CD4-positive, alpha-beta T cell treated with Interleukin-15 for 1 hour (primary cell): ENCODE data around the gene ARID4A.
"Not testable (repeated sequence)": the region's sequence is repeated elsewhere in the genome, so short reads cannot be mapped to it uniquely, and the experiment has no call there.

Experiments used
- DNase-seq: peaks from one replicate; pipeline ENCODE4 v3.0.0-alpha.2; 2020

Gene ARID4A

DNA sequence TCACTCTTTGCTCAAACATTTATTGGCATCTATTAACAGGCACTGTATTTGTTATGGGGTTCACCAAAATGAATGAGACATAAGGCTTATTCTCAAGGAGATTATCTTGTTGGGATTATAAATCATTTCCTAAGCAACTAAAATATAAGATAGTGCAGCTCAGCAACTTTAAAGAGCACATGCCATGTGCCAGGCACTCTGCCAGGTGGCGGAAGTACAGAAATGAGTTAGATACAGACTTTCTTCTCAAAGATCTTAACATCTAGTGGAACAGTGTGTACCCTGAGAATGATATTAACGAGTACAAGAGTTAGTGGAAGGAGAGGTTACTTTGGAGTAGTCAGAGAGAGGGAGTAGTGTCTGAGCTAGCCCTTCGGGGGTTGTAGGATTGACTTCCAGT, 68.9 kb downstream of the ARID4A start:
- no peak for DNase-seq

DNA sequence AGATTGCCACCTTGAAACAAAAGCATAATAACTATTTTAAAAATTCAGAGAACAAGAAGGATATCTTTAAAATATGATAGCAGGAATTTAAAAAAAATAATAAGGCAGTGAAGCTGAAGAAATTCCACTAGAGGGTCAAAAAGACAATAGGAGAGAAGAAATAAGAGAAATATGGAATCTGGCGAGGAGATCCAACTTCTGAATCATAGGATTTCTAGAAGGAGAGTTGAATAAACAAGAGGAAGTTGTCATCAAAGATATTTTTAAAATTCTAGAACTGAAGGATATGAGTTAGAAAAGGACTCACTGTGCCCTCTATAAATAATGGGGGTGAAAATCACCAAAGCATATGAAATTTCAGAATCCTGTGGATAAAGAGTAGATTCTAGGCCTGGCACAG, 70.6 kb downstream of the ARID4A start:
- no peak for DNase-seq

DNA sequence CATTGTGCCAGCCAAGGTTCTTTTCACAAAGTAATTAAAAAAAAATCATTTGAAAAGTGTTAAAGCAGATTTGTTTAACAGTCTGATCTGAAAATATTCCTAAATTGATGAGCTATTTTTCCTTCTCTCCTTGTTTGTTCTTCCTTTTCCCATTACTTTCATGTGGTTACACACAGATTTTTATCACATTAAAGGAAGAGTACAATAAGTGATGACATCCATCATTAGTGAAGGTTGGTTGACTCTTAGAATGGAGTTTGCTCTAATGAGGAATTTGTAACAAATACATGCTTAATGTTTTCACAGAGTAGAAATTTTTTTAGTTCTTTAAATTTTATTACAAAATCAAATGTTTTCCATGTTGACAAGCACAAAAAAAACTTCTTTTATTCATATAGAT, 78.4 kb downstream of the ARID4A start:
- DNase-seq: no peak

DNA sequence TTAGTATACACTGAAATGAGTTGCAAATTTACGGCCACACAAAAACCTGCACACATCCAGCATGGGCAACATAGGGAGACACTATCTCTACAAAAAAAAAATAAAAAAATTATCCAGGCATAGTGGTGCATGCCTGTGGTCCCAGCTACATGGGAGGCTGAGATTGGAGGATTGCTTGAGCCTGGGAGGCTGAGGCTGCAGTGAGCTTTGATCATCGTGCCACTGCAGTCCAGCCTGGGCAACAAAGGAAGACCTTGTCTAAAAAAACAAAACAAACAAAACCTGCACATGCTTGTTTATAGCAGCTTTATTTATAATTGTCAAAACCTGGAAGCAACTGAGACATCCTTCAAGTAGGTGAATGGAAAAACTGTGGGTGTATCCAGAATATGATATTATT, 92.5 kb downstream of the ARID4A start:
- DNase-seq: no peak

DNA sequence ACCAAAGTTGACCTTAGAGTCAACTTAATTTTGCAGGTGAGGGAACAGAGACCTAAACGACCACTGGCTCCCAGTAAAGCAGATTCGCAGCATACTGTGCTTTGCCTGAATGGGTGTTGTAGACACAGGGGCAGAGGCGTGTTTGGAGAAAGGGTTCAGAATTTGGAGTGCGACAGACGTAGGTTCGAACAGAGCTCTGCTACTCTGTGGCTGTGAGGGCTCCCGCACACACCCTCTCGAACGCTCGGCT, 97.1 kb downstream of the ARID4A start:
- DNase-seq: no peak

DNA sequence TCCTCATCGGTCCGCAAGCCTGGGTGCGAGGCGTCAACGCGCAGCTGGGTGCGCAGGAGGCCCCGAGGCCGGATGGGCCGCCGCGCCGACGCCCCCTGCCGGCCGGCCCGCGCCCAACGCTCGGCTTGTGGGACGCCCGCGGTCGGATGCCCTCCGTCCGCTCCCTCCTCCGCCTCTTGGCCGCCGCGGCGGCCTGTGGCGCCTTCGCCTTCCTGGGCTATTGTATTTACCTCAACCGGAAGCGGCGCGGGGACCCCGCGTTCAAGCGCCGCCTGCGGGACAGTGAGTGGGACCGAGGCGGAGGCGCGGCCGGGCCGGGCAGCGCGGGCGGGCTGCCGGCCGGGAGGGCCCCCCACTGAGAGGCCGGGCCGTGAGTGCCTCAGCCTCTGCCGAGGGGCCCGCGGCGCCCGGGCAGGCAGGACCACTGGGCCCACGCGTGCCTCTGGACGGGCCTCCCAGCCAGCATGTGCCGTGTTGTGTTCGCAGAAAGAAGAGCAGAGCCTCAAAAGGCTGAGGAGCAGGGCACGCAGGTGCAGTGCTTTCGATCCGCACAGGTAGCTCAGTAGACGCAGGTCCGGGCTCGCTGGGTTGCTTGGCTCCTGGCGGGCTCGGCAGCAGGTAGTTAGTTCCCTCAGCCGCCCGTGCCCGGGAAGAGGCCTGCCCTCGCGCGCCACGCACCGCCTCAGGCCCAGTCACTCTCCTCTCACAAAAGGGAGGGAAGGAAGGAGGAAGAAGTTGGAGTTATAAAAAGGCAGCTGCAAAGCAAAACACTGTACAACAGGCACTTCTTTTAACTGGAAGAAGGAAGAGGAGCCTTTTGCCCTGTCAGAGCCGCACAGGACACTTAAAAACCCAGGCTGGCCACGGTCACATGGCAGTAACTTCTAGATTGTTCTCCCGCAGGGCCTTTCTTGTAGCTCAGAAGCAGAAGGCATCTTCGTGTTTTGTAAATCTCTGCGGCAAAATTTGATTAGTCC, 97.7 kb downstream of the ARID4A start, which contains the start of gene TOMM20L:
Gene TOMM20L, plus strand, starts transcription at position 119 of the 977 bp plus-strand sequence. Its CDS starts 28 bp downstream, at position 147.
- DNase-seq: peak; percentile 79

DNA sequence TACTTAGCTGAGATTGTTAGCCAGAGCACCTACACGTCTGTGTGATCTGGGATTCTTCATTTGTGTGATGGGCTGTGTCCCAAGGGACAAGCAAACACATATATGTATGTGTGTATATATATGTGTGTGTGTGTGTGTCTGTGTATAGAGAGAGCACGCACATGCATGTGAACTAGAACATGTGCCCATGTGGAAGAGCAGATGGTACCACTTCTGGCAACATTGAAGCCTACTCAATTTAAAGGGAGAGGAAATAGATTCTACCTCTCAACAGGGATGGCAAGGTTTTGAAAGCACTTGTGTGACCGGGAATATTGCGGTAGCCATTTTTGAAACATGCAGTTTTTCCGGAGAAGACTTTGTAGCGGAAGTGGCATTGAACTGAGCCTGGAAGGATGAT, 98.8 kb downstream of the ARID4A start:
- no peak for DNase-seq

DNA sequence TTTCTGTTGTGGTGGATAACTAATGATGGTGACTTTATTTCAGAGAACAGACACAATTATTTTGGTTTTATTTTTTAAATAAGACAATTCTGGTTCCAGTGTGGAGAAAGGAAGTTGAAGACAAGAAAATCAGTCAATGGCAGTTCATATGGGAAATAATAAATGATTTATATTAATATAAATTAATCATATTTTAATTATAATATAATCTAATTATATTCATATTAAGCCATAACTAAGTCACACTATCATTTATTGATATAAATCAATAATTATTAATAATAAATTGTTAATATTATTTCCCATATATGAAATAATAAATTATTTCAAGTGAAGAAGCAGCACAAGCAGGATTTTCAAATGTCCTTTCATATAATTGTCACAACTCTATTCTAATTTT, 100.1 kb downstream of the ARID4A start:
- DNase-seq: no peak

DNA sequence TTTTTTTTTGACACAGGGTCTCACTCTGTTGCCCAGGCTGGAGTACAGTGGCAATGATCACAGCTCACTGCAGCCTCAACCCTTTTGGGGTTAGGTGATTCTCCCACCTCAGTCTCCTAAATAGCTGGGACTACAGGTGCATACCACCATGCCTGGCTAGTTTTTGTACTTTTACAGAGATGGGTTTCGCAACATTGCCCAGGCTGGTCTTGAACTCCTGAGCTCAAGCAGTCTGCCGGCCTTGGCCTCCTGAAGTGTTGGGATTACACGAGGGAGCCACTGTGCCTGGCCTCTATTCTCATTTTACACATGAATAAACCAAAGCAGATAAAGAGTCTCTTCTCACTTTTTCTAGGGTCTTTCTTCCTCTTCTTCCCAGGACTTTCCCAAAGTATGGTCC, 100.5 kb downstream of the ARID4A start:
- no peak for DNase-seq

DNA sequence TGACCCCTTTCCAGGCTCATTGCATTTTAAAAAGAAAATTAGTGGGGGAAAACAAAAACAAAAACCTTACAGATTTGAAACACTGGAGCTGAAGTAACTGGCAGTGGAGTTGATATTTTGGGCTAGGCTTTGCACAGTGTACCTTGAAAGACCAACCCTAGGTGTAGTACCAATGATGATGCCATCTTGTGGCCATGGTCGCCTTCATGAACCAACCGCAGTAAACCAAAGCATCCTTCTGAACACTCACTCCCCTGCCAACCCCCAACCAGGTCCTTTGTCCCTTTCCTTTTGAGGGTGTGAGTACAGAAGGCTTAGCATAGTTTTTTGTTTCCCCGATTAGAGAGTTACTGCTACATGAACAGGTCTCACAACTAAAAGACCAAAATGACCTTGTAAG, 103.2 kb downstream of the ARID4A start:
- no peak for DNase-seq

DNA sequence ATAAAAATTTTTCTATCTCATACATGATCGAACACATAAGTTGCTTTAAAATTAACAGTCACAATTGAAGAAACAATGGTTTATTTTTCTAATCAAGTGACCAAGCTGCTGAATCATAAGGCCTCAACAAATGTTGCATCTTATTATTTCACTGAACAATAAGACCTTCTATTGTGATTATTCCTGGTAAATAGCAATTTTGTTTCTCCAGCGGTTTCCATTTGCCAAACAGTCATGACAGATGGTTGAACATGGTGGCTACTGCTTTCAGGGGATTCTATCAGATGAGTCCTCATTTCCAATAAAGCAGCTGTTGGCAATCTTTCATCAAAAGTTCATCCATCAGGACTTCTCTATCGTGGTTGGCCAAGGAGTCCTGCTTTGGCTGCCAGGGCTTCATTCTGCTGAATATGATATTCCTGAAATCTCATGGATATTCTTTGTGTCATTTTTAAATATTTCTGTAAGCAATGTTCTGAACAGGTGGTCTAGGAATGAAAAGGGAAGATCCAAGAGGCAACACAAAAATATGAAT, 110.4 kb downstream of the ARID4A start:
- no peak for DNase-seq

DNA sequence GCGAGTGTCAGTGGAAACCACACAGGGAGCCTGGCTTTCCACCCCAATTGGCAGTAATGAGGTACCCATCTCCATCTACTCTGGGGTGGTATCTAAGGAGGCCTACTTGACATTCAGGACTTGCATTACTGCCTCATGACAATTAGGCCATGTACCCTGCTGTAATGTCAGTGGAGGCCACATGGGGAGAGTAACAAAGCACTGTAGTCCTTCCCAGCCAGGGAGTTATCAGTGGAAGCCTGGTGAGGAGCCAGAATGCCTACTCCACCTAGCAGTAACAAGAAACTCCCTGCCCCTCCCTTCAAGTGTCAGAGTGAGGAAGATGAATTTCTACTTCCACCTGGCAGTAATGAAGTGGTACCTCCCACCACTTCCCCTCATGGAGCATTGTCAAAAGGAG, 116.5 kb downstream of the ARID4A start:
- DNase-seq: no peak

DNA sequence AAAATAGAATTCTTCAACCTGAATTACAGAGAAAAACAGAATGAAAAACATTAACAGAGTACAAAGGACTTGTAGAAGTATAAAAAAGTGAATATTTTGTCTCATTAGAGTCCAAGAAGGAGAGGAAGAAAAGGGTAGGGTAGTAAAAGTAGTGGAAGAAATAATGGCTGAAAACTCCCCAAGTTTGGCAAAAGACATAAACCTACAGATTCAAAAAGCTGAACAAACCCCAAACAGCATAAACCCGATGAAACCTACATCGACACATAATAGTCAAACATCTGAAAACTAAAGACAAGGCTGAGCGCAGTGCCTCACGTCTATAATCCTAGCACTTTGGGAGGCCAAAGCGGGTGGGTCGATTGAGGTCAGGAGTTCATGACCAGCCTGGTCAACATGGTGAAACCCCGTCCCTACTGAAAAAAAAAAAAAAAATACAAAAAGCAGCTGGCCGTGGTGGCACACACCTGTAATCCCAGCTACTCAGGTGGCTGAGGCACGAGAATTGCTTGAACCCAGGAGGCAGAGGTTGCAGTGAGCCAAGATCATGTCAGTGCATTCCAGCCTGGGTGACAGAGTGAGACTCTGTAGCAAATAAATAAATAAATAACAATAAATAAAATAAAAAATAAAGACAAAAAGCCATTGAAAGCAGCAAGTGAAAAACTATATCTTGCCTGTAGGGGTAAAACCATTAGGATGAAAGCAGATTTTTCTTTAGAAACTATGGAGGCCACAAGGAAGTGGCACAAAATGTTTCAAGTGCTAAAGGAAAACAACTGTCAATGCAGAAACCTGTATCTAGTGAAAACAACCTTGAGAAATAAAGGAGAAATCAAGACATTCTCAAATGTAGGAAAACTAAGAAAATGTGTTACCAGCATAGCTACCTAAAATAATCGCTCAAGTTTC, 117.5 kb downstream of the ARID4A start:
- no peak for DNase-seq

DNA sequence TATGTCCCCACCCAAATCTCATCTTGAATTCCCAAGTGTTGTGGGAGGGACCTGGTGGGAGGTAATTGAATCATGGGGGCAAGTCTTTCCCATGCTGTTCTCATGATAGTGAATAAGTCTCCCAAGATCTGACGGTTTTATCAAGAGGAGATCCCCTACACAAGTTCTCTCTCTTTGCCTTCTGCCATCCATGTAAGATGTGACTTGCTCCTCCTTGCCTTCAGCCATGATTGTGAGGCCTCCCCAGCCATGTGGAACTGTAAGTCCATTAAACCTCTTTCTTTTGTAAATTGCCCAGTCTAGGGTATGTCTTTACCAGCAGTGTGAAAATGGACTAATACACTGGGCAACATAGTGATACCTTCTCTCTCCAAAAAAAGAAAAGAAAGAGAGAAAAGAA, 118.6 kb downstream of the ARID4A start:
- DNase-seq: not testable (repeated sequence)
